Measurements from ENCODE around the gene ZNRF1. TPM values are rescaled to one million over a fixed set of nuclear protein-coding genes. Genes with fewer than 3 reads are reported as not detected.

ZNRF1 gene
- polyA plus RNA-seq, 1 donor: 34.6 TPM

GRCh38 chr16:75025761-75026160 lies 26.9 kb downstream of the ZNRF1 start:
- DNase-seq: no peak

DNA sequence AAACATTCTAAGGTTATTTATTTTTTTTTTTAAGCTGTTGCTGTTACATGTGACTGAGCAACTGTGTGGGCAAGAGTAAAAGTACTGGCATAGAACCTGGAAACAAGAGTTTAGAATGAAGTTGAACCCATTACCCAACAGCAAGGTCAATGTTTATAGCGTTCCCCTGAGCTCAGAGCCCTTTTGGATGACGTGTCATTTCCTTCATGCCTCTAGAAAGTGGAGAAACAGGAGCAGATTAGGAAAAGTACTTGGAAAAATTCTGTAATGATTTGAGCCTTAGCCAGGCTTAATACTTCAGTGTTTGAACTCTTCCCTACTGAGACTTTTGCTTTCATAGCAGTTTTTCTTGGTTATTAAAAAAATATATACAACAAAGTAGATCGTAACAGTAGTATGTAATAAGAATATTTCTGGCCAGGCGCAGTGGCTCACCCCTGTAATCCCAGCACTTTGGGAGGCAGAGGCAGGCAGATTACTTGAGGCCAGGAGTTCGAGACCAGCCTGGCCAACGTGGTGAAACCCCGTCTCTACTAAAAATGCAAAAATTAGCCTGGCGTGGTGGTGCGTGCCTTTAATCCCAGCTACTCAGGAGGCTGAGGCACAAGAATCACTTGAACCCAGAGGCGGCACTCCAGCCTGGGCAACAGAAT lies 27.5 kb downstream of the ZNRF1 start:
- peak; percentile 28 for DNase-seq

- no peak for DNase-seq
These were observed 28.1 kb downstream of the ZNRF1 start for GRCh38 chr16:75026892-75027391.

GRCh38 chr16:75027520-75028300 lies 28.9 kb downstream of the ZNRF1 start:
- DNase-seq: no peak

GRCh38 chr16:75028544-75029135 lies 29.8 kb downstream of the ZNRF1 start:
- DNase-seq: no peak

- no peak for DNase-seq
These were observed 31.0 kb downstream of the ZNRF1 start for GRCh38 chr16:75029854-75030253.

GRCh38 chr16:75032655-75033054 lies 33.8 kb downstream of the ZNRF1 start:
- DNase-seq: no peak

GRCh38 chr16:75035410-75035968 lies 36.7 kb downstream of the ZNRF1 start:
- no peak for DNase-seq

DNA sequence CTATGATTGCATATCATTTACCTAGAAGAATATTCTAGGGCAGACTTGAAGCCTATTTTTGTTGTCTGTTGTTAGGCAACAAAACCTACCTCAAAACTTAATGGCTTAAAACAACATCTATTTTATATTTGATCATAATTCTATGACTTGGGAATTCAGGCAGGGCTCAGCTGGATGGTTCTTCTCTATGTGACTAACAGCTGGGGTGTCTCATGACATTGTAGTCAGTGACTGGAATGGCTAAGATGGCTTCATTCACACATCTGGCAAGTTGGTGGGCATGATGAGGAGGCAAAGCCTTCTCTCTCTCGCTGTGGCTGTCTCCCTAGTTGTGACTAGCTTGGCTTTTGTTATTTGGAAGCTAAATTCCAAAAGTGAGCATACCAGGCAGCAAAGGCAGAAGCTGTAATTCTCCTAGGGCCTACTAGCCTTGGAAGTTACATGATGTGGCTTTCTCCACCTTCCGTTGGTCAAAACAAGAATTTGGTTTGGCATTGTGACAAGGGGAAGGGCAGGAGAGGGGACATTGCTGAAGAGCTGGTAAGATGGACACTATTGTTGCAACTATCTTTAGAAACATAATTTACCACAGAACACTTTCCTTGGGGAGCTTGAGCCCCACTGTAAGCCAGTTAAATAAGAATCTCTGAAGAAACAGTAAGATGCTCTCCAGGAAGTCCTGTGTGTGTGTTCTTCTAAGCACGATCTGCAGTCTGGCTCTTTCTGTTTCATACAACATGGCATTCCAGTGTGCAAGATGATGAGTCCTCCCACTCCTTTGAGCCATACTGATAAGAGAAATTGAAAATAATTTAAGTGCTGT lies 39.4 kb downstream of the ZNRF1 start:
- no peak for DNase-seq

GRCh38 chr16:75039941-75040340 lies 41.1 kb downstream of the ZNRF1 start:
- no peak for DNase-seq

GRCh38 chr16:75042426-75043174 lies 43.8 kb downstream of the ZNRF1 start:
- no peak for DNase-seq

- DNase-seq: no peak
These were observed 44.5 kb downstream of the ZNRF1 start for GRCh38 chr16:75043175-75043895.

GRCh38 chr16:75044800-75045361 lies 46.1 kb downstream of the ZNRF1 start:
- no peak for DNase-seq

DNA sequence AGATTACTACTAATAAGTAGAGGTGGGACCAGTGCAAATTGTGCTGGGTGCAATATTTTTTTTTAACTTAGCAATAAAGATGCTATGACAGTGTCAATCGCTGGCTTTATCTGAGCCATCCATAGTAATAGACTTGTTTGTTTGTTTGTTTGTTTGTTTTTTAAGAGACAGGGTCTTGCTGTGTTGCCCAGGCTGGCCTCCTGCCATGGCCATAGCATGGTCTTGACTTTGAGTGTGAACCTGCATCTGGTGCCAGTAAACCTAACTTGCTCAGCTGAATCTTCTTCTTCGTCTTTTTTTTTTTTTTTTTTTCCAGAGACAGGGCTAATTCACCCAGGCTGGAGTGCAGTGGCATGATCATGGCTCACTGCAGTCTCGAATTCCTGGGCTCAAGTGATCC lies 46.6 kb downstream of the ZNRF1 start:
- DNase-seq: no peak

DNA sequence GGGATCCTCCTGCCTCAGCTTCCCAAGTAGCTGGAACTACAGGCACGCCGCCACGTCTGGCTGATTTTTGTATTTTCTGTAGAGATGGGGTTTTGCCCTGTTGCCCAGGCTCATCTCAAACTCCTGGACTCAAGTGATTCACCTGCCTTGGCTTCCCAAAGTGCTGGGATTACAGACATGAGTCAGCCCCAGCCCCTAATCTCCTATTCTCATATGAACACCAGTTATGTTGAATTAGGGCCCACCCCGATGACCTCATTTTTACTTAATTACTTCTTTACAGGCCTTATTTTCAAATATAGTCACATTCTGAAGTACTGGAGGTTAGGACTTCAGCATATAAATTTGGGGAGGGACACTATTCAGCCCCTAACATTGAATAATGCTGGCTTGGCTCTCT lies 49.2 kb downstream of the ZNRF1 start:
- DNase-seq: no peak

DNA sequence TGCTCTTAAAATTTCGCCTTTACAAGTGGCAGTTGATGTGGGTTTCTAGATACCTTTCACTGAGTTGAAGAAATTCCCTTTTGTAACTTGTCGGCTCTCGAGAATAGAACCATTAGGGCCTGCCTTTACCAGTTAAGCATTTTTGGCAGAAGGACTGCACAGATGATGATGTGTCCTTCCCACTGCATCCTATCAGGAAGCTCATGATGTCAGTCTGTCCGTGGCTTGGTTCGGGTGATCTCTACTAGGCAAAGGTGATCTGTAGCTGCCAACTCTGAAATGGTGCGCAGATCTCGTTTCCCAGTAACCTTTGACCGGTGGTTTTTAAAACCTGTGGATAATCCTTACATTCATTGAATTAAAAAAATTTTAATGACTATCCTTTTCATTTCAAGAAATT lies 49.7 kb downstream of the ZNRF1 start:
- no peak for DNase-seq

DNA sequence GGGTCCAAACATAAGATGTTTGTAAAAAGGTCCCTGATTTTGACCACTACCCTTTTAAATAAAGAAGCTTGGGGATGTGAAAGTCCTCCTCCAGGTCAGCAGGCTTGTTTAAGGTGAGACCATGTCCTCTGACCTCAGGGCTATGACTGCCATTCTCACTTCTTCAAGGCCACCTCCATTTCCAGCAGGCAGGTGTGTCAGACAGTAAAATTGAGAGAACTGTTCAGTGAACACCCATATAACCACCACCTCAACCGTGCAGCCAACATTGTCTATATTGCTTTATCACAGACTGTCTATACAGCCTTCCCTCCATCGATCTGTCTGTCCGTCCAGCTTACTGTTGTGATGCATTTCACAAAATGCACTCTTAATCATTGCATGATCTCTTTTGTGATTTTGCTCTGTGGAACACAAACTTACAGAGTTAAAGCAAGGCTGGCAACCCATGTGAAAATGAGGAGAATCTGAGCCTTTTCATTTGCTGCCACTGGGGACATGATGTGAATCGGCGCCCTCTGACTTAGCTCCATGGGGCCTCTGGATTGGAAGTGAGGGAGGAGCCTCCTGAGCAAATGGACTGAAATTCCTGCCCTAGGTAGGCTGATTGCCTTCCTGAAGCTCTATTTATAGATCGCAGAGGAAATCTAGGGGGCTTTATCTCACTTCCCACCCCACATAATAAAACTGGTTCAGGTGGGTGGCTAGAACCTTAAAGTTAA lies 53.8 kb downstream of the ZNRF1 start:
- no peak for DNase-seq

- DNase-seq: no peak
These were observed 55.1 kb downstream of the ZNRF1 start for GRCh38 chr16:75053791-75054555.

DNA sequence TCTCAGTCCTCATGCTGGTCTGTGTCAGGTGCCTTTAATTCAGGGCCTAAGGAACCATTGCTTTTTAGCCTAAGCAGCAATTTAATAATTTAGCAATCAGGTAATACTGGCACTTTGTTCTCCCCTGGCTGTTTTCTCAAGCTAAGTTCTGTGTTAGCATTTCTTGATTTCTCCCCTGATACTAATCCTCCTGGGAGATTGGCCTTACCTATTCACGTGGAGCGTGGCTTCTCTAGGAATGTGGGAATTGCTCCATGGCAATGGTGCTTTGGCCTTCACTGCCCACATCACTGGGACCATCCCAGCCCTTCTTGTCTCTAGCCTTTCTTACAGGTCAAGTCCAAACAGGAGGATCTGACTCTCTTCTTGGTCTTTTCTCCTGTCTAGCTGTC lies 55.7 kb downstream of the ZNRF1 start:
- no peak for DNase-seq

All from left kidney (tissue), 2 donors.